HepG2 (cell line): Measurements from ENCODE around the gene ASTN2. TPM values are rescaled to one million over a fixed set of nuclear protein-coding genes. Genes with fewer than 3 reads are reported as not detected.
"Not testable (repeated sequence)": the region's sequence is repeated elsewhere in the genome, so short reads cannot be mapped to it uniquely, and the experiment has no call there.

Experiments used
- ATAC-seq: fragments of 200-7000 bp; cut with Tn5 transposase; 3 replicates; pipeline ENCODE4 v1.9.1; 2020; ENCODE audit warnings: mild to moderate bottlenecking, moderate library complexity
- BruUV-seq: library from RNA; stranded (reverse); fragments of 400-500 nt; replicated peaks from 2 replicates; lab custom pipeline; 2021; lab: Mats Ljungman, UMichigan
- CTCF ChIA-PET: fragments of 300-600 bp; formaldehyde crosslinking; extraction: SDS; loops from one replicate; lab custom pipeline; 2021; ENCODE audit warnings: low total read pairs, inconsistent platforms, low intra/inter-chr PET ratio; lab: Yijun Ruan, JAX
- POLR2A ChIA-PET: fragments of 350-600 bp; sonication (Branson Sonifier 250); formaldehyde crosslinking; loops from one replicate; lab custom pipeline; 2020; ENCODE audit warnings: antibody characterized with exemption, inconsistent platforms; lab: Yijun Ruan, JAX
- DNase-seq: peaks from one replicate; pipeline ENCODE4 v3.0.0-alpha.2; 2015; ENCODE audit warnings: low spot score
- FAIRE-seq: peaks from 3 replicates; lab custom pipeline; 2011; peaks lifted over from hg19 to GRCh38; lab: Jason Lieb, UNC
- H2AFZ ChIP-seq: one replicate; pipeline ENCODE4 v1.6.1; 2011; ENCODE audit warnings: low read length, inconsistent platforms
- H3K27ac ChIP-seq: fragments of 300-600 bp; 3 replicates; pipeline ENCODE4 v1.8.0; 2011; ENCODE audit warnings: mixed run types, mild to moderate bottlenecking, mixed read lengths, low read length, inconsistent platforms; ENCODE audit not compliant: insufficient read depth; ENCODE audit errors: extremely low read length
- H3K27me3 ChIP-seq, 2 experiments: fragments of 200-600 bp in 1 of 2; 2 replicates in 1 of 2; 3 replicates in 1 of 2; pipeline versions ENCODE4 v1.6.0 to v1.8.0; 2011; ENCODE audit warnings: low read length in 2 of 2, mild to moderate bottlenecking in 2 of 2, moderate library complexity in 2 of 2, inconsistent platforms in 1 of 2; ENCODE audit not compliant: insufficient read depth in 2 of 2, control insufficient read depth in 1 of 2
- H3K36me3 ChIP-seq, 2 experiments: fragments of 200-600 bp in 1 of 2; replicated peaks in 1 of 2; 2 replicates in 1 of 2; 3 replicates in 1 of 2; pipeline versions ENCODE4 v1.5.1 to v1.8.0; 2011; ENCODE audit warnings: low read length in 2 of 2, inconsistent platforms in 1 of 2; ENCODE audit not compliant: insufficient read depth in 2 of 2, control insufficient read depth in 1 of 2
- H3K4me1 ChIP-seq: 2 replicates; pipeline ENCODE4 v1.5.1; 2012; ENCODE audit warnings: low read length, inconsistent platforms; ENCODE audit not compliant: insufficient read depth
- H3K4me2 ChIP-seq: 2 replicates; pipeline ENCODE4 v1.6.0; 2011; ENCODE audit warnings: low read depth, low read length, inconsistent platforms
- H3K4me3 ChIP-seq, 3 experiments: fragments of 200-600 bp in 1 of 3; sonication (generic), shearing (Covaris generic) in 1 of 3; replicated peaks in 1 of 3; 2 replicates each; pipeline ENCODE4 v1.5.1; 2011 to 2016; ENCODE audit warnings: low read length in 3 of 3, inconsistent platforms in 2 of 3, low read depth in 2 of 3, mild to moderate bottlenecking in 2 of 3, control low read depth in 1 of 3, mixed read lengths in 1 of 3; ENCODE audit not compliant: insufficient read depth in 1 of 3
- H3K79me2 ChIP-seq: one replicate; pipeline ENCODE4 v1.6.1; 2011; ENCODE audit warnings: low read length, inconsistent platforms; ENCODE audit not compliant: insufficient read depth
- H3K9ac ChIP-seq: 2 replicates; pipeline ENCODE4 v1.6.0; 2011; ENCODE audit warnings: mild to moderate bottlenecking, low read depth, low read length, inconsistent platforms; ENCODE audit not compliant: insufficient read depth
- H3K9me3 ChIP-seq: 2 replicates; pipeline ENCODE4 v1.5.1; 2012; ENCODE audit warnings: mild to moderate bottlenecking, low read length
- H4K20me1 ChIP-seq: 2 replicates; pipeline ENCODE4 v1.6.0; 2011; ENCODE audit warnings: inconsistent platforms, mild to moderate bottlenecking, low read length, moderate library complexity; ENCODE audit not compliant: insufficient read depth
- FOXJ3 ChIP-seq: sonication (generic); formaldehyde crosslinking; IDR thresholded peaks from 2 replicates; pipeline ENCODE4 v1.4.0; 2020; ENCODE audit warnings: missing genetic modification reagents, mild to moderate bottlenecking, borderline replicate concordance
- MEIS2 ChIP-seq: sonication (generic); formaldehyde crosslinking; IDR thresholded peaks from 2 replicates; pipeline ENCODE4 v1.9.0; 2021; ENCODE audit warnings: mild to moderate bottlenecking, missing genetic modification reagents
- RFX3 ChIP-seq: IDR thresholded peaks from 2 replicates; pipeline ENCODE4 v1.6.1; 2016; ENCODE audit warnings: missing biosample characterization, missing genetic modification reagents
- SIX1 ChIP-seq: sonication (generic); formaldehyde crosslinking; IDR thresholded peaks from 2 replicates; pipeline ENCODE4 v1.4.0; 2020; ENCODE audit warnings: missing genetic modification reagents, borderline replicate concordance
- TBL1XR1 ChIP-seq: fragments of 150-350 bp; IDR thresholded peaks from 2 replicates; pipeline ENCODE4 v1.6.1; 2014; ENCODE audit warnings: borderline replicate concordance, low read length; ENCODE audit not compliant: partially characterized antibody
- ZC3H4 ChIP-seq: sonication (generic); formaldehyde crosslinking; IDR thresholded peaks from 2 replicates; pipeline ENCODE4 v1.4.0; 2020; ENCODE audit warnings: missing genetic modification reagents, borderline replicate concordance
- ZNF431 ChIP-seq: sonication (generic); formaldehyde crosslinking; IDR thresholded peaks from 2 replicates; pipeline ENCODE4 v1.9.0; 2022; ENCODE audit warnings: missing genetic modification reagents, low read depth, mild to moderate bottlenecking, borderline replicate concordance
- WGBS: methylation state at CpG from one replicate; pipeline ENCODE4 v1.1.6; 2017; ENCODE audit warnings: low lambda C conversion rate; 5-methylcytosine and 5-hydroxymethylcytosine counted together
- in situ Hi-C: cut with HindIII; loops from 2 replicates; pipeline ENCODE4 v1.10.0; 2017; ENCODE audit warnings: low pct_unique_long_range_greater_than_20kb; ENCODE audit not compliant: extremely low pct_ligation_motif_present
- intact Hi-C: fragments of 100-400 bp; cut with micrococcal nuclease; formaldehyde crosslinking; loops from one replicate; pipeline ENCODE4 v1.10.0; 2022; ENCODE audit not compliant: unreplicated experiment
- polyA plus RNA-seq, 8 experiments: library from polyadenylated mRNA; depleted of rRNA in 3 of 8; stranded (reverse) in 7 of 8; unstranded in 1 of 8; fragments of >200 nt; fragmentation: Illumina TruSeq in 4 of 8; extraction: Trizol in 4 of 8; gene quantifications; 2 replicates each; pipeline versions ENCODE4 v1.2.1 to v1.2.3, GENCODE V29; 2011 to 2016; ENCODE audit warnings: low read depth in 4 of 8, missing spikeins in 1 of 8, mixed read lengths in 1 of 8; ENCODE audit not compliant: insufficient read depth in 1 of 8
- total RNA-seq, 5 experiments: library from RNA; depleted of rRNA; stranded (reverse); fragments of >200 nt; fragmentation: Illumina TruSeq; extraction: Trizol; gene quantifications; 2 replicates each; pipeline ENCODE4 v1.2.3, GENCODE V29; 2016; ENCODE audit warnings: low read depth in 1 of 5
- TF ChIP-seq, protein P1 (sequence below): sonication (generic); formaldehyde crosslinking; IDR thresholded peaks from 2 replicates; pipeline ENCODE4 v1.5.1; 2020; ENCODE audit warnings: missing genetic modification reagents, mild to moderate bottlenecking, borderline replicate concordance

The ASTN2 gene
- total and polyA plus RNA-seq, 2 of the 13 experiments (the other 11 are each of a cell fraction or from before 2014, with no cell fraction given): 5.2 to 13.5 TPM

GRCh38 chr9:116456490-116457088, 958.3 kb downstream of the ASTN2 start:
- Histone ChIP-seq H4K20me1 (no peaks in the 10 kb centered on the region), H3K79me2 (no peaks in the 10 kb centered on the region), H3K9ac (no peak overlapping the region), H3K4me1 (peaks cover 23% of the 10 kb centered on the region), H3K4me3 (no peak overlapping the region), H3K36me3 (no peaks in the 10 kb centered on the region; a peak in 1 of 5 replicates), H3K27ac (no peak overlapping the region), H3K9me3 (peaks cover 11% of the 10 kb centered on the region), H3K27me3 (no peaks in the 10 kb centered on the region), H3K4me2 (no peak overlapping the region), H2AFZ (no peak overlapping the region)
- POLR2A ChIA-PET: no interaction called here
- BruUV-seq: no TSS peak
- intact Hi-C loops: no loop called here
- DNase-seq (no peak), FAIRE-seq (no peak), ATAC-seq (no peak)
- in situ Hi-C loops: no loop called here
- CTCF ChIA-PET: no interaction called here
- WGBS: 87% methylated on average over 2 of the region's 2 CpGs
- TF ChIP-seq FOXJ3 (CRISPR knock-in tag) (no peak), SIX1 (no peak), ZNF431 (CRISPR knock-in tag) (peak; percentile 64; the same call in 1 of the 2 replicates), RFX3 (no peak), MEIS2 (CRISPR knock-in tag) (no peak), TBL1XR1 (no peak), ZC3H4 (CRISPR knock-in tag) (no peak)
- TF ChIP-seq, protein P1, sequence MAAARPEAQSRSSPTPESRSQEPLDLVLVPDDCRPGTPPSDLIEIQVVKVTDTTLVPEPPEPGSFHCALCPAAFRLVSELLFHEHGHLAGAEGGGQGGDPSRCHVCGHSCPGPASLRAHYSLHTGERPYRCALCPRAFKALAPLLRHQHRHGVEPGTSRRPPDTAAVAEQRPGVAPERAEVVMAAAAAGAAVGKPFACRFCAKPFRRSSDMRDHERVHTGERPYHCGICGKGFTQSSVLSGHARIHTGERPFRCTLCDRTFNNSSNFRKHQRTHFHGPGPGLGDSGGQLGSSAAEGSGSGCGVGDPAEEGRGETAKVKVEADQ (CRISPR knock-in tag): no peak

DNA sequence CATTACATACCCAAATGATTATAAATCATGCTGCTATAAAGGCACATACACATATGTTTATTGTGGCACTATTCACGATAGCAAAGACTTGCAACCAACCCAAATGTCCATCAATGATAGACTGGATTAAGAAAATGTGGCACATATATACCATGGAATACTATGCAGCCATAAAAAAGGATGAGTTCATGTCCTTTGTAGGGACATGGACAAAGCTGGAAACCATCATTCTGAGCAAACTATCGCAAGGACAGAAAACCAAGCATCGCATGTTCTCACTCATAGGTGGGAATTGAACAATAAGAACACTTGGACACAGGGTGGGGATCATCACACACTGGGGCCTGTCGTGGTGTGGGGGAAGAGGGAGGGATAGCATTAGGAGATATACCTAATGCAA, 960.3 kb downstream of the ASTN2 start:
- intact Hi-C loops, H3K79me2 ChIP-seq, H3K27ac ChIP-seq, DNase-seq, CTCF ChIA-PET, ATAC-seq, H3K9ac ChIP-seq, H3K4me3 ChIP-seq, H3K27me3 ChIP-seq, H2AFZ ChIP-seq, H4K20me1 ChIP-seq, in situ Hi-C loops, FAIRE-seq, BruUV-seq, H3K36me3 ChIP-seq, POLR2A ChIA-PET, H3K4me2 ChIP-seq: not testable (repeated sequence)
- Histone ChIP-seq H3K4me1 (peaks cover 23% of the 10 kb centered on the region), H3K9me3 (peaks cover 11% of the 10 kb centered on the region)
- 95% methylated on average over 4 of the region's 4 CpGs for WGBS
